Activated effector memory CD4-positive, alpha-beta T cell treated with Interleukin-2 at 50 U/mL for 16 hours (primary cell): ENCODE results near the gene BSG.

Experiments
- DNase-seq: peaks from one replicate; pipeline ENCODE4 v3.0.0-alpha.2; 2020

Gene BSG

DNA sequence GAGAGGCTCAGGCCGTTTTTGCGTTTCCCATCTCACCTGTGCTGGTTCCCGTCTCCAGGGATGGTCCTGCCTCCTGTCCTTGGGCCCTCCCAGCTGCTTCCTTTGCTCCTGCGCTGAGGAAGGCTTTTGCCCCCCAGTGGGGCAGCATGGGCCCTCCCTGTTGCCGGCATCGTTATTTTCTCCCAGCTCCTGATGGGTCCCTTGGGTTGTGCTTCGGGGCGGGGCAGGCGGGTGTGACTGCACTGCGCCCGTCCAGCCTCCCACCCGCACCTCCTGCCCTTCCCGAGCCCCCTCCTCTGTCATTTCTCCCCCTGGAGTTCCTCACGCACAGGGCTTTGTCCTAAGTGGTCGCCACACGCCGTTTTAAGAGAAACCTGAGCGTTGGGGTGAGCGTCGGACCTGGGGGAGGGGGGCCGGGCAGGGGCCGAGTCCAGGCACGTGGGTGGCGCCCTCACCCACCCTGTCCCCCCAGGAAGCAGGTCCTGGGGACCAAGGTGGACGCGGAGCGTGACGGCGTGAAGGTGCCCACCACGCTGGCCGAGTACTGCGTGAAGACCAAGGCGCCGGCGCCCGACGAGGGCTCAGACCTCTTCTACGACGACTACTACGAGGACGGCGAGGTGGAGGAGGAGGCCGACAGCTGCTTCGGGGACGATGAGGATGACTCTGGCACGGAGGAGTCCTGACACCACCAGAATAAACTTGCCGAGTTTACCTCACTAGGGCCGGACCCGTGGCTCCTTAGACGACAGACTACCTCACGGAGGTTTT, 31.3 kb upstream of the BSG start:
- DNase-seq: no peak

DNA sequence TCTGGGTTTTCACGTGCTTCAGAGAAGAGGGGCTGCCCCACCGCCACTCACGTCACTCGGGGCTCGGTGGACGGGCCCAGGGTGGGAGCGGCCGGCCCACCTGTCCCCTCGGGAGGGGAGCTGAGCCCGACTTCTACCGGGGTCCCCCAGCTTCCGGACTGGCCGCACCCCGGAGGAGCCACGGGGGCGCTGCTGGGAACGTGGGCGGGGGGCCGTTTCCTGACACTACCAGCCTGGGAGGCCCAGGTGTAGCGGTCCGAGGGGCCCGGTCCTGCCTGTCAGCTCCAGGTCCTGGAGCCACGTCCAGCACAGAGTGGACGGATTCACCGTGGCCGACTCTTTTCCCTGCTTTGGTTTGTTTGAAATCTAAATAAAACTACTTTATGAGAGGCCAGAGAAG, 30.7 kb upstream of the BSG start:
- DNase-seq: no peak

DNA sequence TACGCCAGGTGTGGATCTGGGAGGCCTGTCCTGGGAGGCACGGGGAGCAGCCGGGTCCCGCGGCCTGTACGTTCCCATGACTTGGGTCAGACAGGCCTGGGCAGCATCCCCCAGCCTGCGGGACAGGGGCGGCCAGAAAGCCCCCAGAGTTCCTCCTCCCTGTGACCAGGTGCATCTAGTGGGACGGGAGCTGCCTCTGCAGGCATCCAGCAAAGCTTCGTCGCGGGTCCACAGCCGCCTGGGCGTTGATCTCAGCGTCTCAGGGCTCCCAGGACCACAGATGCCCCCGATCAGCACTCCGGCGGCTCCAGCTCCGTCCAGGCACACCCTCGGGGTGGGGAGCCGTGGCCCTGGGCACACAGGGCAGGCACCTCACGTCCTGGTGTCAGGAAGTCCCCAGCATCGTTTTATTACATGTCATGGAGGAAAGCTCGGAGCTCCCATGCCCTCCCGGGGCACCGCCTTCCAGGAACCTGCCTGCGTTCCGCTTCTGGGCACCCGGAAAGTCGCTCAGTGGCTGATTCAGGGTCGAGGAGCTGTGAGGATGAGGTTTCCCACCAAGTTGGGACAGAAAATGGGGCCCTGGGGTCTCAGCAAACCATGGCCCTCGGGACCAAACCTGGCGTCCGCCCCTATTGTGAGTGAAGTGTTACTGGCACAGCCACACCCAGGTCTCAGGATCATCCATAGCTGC, 30.1 kb upstream of the BSG start:
- DNase-seq: no peak

DNA sequence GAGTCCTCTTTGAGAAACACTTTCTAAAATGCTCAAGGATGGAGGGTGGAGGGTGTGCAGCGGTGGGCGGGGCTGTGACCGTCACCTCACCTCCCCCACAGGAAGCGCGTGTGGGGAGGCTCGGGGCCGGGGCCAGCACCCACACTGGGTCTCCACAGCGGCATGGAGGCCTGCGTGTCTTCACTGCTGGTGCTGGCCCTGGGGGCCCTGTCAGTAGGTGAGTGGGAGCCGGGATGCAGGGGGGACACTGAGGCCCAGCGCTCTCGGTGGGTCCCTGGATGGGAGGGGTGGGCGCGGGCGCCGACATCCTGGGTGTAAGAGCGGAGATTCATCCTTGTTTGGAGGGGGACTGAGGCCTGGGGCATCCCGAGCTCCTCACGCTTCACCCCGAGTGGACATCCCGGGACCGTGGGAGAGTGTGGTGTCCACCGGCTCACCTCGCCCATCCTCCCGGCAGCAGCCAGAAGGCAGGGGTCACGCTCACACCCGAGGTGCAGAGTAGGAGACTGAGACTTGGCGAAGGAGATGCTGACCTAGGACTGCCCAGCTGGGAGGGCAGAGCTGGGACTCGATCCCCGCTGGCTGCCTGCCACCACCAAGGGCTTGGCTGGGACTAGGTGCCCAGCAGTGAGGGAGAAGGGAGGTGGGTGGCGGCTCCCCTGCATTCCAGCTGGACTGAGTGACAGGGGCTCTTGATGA, 28.3 kb upstream of the BSG start, which contains the start of gene GZMM:
Gene GZMM, plus strand, starts transcription at position 144 of the 699 bp plus-strand sequence. Its CDS starts 19 bp downstream, at position 163.
- peak; percentile 71 for DNase-seq

DNA sequence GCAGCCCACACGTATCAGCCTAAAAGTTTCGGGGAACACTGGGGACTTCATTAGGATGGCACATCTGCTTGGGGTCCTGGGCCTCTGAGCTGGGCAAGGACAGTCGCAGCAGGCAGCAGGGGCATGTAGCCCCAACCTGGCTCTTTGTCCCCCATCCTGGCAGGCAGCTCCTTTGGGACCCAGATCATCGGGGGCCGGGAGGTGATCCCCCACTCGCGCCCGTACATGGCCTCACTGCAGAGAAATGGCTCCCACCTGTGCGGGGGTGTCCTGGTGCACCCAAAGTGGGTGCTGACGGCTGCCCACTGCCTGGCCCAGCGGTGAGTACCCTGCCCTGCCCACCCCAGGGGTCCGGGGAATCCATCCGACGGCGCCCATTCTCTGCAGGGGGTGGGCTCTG, 25.3 kb upstream of the BSG start:
- no peak for DNase-seq

DNA sequence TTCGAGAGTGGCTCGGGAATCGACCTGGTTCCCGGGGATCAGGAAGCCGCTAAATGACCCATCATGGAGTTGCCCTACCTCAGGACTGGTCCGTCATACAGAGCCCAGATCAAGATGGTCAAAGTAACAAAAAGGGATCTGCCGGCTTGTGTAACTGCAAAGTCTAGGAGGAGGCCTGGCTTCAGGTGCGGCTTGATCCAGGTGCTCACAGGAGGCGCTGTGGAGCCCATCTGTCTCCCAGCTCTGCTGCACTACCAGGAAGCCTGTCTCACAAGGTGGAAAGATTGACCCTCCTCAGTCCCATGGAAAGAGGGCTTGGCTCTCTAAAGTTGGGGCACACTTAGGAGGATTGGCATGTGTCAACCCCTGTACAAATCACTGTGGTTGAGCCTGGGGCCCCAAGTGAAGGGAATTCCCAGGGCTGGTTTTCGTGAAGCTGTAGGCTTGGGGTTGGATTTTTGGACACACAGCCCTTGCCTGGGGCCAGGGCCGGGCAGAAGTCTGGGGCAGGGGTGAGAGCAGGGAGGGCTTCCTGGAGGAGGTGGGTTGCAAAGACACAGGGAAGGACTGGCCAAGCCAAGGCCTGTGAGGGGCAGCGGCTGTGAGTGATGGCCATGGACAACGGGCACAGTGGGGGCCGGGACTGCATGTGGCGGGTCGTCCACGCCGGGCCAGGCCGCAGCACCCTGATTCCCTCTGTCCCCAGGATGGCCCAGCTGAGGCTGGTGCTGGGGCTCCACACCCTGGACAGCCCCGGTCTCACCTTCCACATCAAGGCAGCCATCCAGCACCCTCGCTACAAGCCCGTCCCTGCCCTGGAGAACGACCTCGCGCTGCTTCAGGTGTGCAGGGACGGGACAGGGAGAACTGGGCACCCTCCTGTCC, 24.3 kb upstream of the BSG start:
- DNase-seq: no peak

DNA sequence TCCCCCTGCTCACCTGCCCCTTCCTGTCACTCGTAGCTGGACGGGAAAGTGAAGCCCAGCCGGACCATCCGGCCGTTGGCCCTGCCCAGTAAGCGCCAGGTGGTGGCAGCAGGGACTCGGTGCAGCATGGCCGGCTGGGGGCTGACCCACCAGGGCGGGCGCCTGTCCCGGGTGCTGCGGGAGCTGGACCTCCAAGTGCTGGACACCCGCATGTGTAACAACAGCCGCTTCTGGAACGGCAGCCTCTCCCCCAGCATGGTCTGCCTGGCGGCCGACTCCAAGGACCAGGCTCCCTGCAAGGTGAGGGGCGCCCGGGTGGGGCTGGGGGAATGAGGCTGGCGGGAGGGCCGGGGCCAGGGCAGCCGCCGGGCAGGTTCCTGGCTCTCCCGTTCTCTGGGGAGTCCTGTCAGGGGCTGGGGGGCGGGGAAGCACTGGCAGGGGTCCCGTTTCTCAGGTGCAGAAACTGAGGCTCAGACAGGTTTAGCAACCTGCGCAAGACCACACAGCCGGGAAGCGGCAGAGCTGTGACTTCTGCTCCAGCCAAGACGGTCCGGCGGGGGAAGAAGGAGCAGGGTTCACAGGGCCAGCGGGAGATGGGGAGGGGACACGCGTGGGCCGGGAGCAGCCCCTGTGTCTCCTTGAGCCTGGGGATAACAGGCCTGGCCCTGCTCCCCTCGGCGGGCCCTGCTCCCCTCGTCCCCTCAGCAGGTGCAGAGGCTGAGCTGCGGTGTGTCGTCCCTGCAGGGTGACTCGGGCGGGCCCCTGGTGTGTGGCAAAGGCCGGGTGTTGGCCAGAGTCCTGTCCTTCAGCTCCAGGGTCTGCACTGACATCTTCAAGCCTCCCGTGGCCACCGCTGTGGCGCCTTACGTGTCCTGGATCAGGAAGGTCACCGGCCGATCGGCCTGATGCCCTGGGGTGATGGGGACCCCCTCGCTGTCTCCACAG, 23.2 kb upstream of the BSG start:
- no peak for DNase-seq

DNA sequence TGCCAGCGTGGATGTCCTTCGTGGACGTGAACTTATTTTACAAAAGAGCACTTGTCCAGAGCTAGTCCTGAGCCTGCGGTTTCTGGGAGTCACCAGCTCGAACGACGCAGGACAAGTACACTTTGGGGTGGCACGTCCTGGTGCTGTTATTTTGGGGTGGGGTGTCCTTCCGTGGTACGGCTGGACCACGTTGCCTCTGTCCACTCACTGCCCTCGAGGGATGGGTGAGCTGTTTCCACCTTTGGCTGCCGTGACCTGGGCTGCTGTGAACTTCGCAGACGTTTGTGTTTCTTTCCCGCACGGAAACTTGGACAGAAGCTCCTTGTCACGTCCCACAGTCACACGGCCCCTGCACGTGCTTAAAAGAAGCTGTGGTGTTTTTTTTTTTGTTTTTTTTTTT, 17.6 kb upstream of the BSG start:
- no peak for DNase-seq

DNA sequence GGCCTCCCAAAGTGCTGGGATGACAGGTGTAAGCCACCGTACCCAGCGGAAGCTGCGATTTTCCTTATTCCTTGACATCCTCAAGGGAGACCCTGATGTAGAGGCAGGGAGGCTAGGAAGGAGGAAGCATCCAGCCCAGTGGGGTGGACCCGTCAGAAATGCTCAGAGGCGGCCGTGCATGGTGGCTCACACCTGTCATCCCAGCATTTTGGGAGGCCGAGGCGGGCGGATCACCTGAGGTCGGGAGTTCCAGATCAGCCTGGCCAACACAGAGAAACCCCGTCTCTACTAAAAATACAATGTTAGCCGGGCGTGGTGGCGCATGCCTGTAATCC, 17.0 kb upstream of the BSG start:
- no peak for DNase-seq

DNA sequence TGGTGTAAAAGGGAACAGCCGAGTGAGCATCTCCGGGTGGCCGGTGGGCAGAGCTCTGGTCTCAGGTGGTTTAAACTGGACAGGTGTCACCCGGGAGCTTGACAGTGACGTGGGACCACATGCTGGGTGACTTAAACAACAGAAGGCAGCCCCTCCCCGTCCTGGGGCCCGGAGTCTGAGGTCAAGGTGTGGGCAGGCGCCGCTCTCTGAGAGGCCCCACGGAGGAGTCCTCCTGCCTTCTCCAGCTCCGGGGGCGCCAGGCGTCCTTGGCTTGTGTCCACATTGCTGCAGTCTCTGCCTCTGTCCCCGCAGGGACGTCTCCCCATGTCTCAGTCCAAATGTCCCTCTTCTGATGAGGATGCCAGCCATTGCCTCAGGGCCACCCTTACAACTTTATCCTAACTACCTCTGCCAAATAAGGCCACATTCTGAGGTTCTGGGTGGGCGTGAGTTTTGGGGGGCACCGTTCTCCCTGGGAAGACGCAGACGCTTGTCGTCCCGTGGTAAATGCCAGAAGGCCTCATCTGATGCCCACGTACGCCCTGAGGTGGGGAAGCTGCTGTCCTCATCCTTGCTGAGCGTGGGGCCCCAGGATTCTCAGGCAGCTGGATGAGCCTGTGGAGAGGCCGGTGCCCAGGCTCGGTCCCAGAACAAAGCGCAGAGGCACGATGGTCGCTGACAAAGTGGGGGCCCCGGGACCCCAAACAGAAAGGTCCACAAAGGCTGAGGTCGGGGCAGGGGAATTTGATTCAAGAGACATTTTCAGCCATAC, 15.6 kb upstream of the BSG start:
- DNase-seq: no peak

DNA sequence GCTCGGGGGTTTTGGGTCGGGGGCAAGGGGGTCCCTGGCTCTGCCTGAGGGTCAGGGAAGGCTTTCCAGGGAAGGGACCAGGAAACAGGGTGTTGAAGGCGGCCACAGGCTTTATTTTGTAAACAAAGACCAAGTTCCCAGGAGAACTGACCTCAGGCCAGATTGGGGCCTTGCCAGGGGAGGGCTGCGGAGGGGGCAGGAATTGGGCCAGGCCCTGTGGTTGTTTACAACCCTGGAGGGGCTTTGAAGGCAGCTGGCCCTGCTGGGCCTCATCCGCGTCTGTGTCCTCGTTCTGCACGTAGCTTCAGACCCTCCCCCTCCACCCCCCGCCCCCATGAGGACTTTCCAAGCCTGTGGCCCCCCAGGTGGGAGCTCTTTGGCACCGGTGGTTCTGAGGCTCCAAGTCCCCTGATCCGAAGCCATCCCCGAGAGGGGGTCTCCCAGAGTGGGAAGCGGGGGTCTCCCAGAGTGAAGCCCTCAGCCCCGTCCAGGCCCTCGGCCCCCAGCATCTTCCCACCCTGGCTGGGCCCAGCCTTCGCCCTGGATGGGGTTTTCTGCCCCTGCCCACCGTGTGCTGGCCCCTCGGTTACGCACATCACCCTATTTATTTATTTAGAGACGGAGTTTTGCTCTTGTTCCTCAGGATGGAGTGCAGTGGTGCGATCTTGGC, 13.5 kb upstream of the BSG start:
- no peak for DNase-seq

DNA sequence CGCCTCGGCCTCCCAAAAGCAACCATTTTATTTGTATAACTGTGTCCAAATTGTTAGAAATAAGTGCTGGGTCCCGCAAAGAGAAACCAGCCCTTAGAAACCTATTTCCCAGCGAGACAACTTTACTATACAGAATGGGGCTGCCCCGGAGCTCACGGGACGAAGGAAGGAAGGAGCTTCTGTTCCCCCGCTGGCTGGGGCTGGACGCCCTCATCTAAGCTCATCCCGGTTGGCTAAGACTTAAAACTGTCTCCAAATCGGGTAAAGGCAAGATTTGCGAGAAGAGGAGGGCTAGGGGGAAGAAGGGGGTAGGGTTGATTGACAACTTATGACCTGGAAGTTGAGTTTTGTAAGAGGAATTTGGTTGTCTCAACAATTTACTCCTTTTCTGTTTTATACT, 12.3 kb upstream of the BSG start:
- no peak for DNase-seq

DNA sequence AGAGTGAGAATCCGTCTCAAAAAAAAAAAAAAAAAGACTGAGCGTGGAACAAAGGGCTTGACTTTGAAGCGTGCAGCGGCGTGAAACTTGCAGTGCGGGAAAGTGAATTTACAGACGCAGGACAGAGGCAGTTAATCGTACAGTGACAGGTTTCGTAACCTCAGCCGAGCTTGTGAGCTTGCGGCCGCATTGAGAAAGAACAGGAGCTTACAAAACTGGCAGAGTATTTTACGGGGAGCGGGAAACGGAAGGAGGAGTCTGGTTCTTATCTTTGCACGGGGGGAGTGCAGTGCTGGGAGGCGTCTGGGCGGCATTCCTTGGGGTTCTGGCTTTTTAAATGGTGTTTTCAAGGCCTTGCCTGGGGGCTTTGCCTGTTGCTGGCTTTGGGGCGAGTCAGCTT, 6.0 kb upstream of the BSG start:
- DNase-seq: no peak

DNA sequence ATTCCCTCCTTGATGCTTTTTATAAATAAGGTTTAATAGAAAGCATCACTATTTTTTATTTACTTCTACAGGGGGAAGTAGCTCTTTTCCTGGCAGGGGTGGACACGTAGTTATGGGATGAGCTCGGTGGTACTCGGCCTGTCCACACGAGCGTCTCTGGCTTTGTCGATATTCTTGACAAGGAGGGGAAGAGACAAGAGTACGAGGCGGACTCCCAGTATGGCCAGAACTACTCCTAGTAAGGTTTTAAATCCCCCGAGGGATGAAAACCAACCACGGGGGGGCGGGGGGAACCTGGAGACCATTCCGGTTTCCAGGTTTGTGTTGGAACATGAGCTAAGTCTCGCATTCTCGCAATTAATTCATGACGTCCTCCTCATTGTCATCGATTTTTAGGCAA, 5.6 kb upstream of the BSG start:
- DNase-seq: no peak

DNA sequence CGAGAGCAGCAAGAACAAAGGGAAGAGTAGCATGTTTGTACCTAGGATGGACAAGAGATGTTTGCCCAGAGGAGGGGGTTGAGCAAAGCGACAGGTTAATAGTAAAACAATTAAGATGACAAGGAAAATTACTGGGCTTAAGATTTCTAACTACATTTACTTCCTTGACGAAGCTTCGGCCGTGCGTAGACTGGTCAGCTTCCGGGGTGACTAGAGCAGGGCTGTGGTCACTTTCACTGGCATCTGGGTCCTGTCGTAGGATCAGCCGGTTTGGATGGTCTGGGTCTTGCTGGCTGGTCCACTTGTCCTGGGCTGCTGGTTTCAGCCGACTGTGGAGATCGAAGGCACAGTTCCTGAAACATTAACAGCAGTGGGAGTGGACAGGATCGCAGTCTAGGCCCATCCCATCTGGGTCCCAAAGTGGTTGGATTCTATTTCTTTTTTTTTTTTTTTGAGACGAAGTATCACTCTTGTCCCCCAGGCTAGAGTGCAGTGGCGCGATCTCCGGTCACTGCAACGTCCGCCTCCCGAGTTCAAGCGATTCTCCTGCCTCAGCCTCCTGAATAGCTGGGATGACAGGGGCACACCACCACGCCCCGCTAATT, 5.0 kb upstream of the BSG start:
- no peak for DNase-seq

DNA sequence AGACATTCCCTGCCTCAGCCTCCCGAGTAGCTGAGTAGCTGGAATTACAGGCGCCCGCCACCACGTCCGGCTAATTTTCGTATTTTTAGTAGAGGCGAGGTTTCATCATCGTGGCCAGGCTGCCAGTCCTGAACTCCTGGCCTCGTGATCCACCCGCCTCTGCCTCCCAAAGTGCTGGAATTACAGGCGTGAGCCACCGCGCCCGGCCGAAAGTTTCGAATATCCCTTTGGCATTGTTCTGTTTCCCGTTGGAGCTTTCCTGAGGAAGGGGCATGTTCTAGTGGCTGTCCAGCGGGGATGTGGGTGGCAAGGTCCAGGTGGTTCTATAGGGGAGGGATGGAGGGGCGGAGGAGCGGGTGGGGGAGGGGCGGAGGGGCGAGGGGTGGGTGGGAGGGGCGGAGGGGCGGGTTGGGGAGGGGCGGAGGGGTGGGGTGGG, 2.1 kb upstream of the BSG start:
- no peak for DNase-seq

DNA sequence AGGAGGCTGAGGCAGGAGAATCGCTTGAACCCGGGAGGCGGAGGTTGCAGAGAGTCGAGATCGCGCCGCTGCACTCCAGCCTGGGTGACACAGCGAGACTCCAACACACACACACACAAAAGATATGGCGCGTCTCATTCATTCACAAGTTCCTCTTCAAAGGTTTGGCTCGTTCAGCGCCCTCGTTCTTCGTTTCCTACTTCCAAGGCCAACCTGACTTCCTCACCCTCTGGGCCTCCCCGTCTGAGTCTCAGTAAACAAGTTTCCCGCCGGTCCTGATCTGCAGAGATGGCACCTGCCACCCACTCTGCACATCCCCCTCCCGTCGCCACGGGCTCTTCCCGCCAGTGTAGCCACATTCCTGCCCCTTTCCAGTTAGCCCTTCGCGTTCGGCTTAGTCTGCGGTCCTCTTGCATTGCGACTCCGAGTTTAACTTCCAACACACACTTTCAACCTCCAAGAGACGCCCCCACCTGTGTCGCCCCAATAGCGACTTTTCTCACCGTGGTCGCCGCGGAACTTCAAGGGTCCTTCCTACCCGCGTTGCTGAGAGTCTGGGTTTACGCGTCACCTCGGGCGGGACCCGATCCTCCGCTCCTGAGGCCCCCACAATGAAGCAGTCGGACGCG, 1.3 kb upstream of the BSG start:
- peak; percentile 40 for DNase-seq

DNA sequence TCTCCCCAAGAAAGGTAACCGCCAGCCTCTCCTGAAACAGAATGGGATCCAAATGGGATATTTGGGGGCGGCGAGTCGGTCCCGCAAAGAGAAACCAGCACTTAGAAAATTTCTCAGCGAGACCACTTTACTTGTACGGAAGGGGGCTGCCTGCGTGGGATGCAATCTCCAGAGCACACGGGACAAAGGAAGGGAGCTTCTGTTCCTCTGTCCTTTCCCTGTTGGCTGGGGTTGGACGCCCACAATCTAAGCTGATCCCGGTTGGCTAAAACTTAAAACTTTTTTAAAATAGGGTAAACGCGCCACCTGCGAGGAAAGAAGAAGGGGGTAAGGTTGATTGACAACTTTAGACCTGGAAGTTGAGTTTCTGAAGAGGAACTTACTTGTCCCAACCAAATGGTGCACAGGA, 826 bp upstream of the BSG start:
- no peak for DNase-seq

DNA sequence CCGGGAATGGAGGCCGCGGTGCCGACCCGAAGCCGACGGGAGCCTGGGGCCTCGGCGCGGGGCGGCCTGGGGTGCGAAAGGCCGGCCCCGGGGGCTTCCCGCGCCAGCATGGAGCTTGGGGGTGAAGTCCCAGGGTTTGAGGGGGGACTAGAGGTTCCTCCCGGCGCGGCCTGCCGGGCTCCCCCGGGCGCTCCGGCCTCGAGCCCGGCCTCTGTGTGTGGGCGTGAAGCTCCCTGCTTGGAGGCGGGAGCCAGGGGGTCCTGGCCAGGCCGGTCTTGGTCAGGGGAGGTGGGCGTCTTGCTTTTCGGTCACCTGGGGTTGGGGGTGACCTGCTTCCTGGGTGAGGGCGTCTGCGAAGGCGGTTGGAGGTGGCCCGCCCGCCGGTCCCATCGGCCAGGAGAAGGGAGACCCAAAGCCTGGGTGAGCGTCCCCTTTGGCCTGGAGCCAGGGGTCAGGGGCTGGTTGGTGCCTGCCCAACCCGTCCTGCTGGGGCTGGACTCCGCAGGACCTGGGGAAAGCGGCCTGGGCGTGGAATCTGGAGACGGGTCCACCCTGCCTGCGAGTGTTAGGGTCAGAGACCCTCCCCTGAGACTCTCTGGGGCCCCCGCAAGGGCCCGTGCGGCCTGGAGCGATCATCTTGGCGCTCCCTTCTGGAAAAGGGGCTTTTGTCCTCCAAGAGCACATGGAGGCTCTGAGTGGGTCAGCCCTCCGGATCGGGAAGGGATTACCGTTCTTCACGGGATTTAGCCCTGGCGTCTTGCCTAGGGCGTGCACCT, 535 bp downstream of the BSG start:
- no peak for DNase-seq
